Hematopoietic multipotent progenitor cell treated with erythropoietin and hydrocortisone succinate and interleukin-3 and kit ligand, for 8 days (in vitro differentiated cells): ENCODE measurements around the gene FNDC3B.
"Not testable (repeated sequence)": the region's sequence is repeated elsewhere in the genome, so short reads cannot be mapped to it uniquely, and the experiment has no call there.

Experiments used
- DNase-seq: peaks from one replicate; pipeline ENCODE4 v3.0.0-alpha.2; 2015

Gene FNDC3B

DNA sequence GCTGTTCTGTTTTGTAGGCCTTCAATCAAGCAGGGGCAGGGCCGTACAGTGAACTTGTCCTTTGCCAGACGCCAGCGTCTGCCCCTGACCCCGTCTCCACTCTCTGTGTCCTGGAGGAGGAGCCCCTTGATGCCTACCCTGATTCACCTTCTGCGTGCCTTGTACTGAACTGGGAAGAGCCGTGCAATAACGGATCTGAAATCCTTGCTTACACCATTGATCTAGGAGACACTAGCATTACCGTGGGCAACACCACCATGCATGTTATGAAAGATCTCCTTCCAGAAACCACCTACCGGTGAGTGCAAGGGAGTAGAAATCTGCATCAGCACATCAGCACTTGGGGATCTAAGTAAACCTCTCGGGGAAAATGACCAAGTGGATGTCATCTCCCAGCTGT lies 313.4 kb downstream of the FNDC3B start:
- no peak for DNase-seq

DNA sequence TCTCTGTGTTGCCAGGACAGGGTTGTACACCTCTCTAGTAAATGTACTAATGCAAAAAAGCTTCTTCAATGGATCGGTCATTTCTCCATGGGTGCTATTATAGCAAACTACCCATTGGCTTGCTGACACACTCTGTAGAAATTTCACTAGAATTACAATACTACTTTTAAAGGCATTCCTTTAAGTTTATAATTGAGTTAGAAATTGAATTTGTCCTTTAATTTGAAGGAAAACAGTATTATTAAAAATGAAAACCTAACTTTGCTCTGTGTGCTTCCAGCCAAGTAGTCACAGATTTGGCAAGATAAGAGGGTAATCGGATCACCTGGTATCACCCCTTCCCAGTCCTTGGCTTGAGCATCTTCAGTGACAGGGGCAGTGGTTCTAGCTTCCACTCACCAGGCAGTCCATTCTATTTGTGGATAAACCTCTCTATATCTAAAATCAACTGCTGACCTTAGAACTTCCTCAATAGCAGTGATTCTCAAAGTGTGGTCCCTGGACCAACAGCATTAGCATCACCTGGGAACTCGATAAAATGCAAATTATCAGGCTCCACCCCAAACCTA lies 315.6 kb downstream of the FNDC3B start:
- no peak for DNase-seq

DNA sequence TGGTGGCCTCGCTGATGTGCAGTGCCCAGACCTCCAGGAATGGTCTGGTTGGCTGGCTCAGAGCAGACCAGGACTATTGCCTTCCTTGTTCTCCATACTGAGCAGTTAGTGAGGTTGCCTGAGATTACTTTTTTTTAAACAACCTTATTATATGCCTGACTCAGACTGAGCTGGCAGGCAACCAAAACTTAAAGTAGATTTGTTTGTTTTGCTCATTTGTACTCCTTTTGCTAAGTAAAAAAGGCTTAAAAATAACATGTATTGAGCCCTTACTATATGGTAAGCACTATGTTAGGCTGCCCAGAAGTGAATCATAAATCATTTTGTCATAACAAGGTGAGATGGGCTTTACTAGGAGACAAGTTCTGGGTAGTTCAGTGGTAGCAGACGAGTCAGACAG lies 316.5 kb downstream of the FNDC3B start:
- DNase-seq = no peak

DNA sequence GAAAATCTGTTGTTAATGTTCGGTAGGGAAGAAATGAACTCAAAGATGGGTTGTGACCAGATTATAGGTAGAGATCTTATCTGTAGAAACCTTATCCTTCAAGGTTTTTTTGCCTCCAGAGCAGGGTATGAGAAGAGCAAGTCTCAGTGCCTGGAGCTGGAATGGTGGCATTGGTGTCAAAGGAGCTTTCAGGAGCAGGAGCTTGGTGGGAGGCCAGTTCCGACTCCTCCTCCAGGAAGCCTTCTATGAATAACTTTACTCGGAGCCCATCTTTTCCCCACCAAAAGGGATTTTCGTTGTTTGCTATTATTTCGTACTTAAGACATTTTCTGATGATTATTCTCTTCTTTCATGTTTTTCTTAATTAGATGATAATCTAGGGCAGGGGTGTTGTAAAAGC lies 317.0 kb downstream of the FNDC3B start:
- no peak for DNase-seq

DNA sequence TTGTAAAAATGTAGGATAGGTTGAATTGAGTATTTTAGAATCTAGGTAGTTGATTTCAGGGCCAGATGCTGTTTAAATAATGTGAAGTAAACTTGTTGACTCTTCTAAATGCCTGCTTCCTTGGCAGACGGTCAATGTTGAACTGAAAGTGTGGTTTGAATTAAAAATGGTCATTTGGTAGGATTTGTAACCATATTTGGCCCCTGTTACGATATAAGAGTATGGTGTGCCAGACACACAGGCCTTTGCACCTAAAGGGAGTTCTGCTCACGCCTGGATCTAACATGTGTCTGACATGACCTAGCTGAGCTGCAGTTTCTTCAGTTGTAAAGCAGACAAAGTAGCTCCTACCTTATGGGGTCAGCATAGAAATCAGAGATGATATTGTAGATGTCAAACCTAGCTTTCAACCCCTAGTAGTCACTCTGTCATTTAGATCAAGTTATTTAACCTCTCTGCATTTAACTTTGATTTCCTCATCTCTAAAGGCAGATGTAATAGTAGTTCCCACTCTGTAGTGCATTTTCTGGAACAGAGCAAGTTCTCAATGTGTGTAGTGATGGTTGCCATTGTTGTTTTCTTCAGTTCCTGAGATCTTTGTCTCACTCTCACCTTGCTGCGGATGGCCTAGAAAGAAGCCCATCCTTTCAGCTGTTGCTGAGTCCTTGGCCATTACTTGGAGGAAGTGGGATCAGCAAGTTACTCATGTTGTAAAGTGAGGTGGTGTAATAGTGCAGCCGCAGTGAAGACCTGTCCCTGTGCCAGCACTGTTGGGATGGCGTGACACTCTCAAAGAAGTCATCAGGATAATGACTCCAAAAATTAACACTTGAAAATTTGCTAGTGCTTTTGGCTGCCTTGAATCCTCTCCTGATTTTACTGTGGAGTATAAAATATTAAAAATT lies 318.7 kb downstream of the FNDC3B start:
- no peak for DNase-seq

DNA sequence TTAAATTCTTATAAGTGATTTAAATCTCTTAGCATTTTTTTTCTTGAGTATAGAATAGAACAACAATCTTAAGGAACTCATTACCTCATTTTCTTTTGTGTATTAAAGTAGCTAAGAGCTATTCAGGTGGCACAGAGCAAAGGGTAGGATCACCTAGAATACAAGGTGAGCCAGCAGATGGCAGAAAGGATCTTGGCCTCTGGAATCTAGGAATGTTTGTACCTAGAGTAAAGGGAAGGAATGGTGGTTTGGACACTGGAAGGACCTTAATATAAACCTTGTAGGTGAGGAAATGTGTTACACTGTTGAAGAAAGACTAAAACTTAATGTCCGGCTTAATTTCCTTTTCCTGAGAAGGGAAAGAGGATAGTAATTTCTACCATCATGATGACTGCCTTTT lies 319.9 kb downstream of the FNDC3B start:
- no peak for DNase-seq

DNA sequence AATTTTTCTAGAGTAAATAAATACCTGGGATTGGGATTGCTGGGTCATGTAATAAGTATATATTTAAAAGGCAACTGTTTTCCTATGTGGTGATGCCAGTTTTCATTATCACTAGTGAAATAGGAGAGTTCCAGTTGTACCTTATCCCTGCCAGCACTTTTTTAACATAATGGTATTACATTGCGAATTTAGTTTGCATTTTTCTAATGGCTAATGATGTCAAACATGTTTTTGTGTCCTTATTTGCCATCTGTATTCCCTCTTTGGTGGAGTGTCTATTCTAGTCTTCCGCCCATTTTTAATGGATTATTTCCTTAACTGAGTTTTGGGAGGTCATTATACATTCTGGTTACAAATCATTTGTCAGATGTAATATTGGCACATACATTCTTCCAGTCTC lies 320.6 kb downstream of the FNDC3B start:
- DNase-seq = no peak

DNA sequence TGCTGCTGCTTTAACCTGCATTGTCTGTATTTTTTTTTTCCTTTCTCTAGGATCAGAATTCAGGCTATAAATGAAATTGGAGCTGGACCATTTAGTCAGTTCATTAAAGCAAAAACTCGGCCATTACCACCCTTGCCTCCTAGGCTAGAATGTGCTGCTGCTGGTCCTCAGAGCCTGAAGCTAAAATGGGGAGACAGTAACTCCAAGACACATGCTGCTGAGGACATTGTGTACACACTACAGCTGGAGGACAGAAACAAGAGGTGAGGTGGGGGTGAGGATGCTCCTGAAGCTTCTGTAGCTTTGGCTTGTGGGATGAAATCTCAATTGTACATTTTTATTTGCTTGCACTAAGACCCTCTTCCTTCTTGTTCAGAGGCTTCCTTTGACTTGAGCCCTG lies 323.2 kb downstream of the FNDC3B start:
- no peak for DNase-seq

DNA sequence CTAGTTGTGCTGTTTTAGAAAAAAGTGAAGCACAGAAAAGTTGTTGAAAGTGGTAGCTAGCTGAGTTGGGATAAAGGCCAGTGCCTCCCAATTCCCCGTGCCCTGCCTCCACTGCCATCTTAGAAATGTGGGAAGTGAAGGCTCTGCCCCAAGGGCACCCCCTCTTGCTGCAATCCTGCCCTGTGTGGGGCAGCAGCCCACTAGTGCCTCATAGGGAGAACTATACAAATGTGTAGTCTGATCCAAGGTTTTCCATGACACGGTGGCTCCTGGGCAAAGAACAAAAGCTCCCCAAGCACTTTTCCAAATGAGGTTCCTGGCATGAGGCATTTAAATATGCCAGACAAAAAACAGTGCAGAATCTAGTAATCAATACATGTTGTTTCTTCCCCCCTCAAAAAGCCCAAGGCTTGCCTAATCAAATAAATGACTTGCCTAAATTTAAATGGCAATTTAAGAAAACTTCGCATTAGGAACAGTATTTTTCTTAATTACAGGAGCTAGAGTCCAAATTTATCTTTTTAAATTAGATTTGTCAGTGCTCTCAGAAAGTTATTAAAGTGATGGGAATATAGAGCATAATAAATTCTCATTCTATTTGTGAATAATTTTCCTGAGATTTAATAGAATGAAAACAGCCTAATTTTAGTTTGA lies 325.1 kb downstream of the FNDC3B start:
- no peak for DNase-seq

DNA sequence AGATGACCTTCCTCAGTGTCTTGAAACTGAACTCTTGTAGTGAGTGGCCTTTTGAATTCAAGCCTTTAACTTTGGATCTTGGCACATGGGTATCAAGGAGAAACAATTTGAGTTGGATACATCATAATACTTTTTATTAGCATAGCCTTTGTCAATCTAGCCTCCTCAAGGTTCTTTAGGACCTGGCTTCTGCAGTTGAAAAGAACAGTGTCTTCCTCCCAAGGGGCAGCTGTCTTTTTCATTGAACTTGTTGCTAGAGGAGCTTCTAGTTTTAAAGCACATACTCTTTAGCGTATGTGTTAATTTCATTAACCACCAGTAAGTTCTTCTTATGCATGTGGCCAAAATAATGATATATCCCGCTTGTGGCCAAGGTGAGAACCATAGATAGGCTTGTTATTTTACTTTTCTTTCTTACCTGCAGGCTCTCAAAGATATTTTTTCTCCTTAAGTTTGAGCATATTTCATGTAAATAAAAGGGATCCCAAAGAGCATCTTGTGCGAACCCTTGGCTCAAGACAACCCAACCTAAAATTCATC lies 325.7 kb downstream of the FNDC3B start:
- no peak for DNase-seq

DNA sequence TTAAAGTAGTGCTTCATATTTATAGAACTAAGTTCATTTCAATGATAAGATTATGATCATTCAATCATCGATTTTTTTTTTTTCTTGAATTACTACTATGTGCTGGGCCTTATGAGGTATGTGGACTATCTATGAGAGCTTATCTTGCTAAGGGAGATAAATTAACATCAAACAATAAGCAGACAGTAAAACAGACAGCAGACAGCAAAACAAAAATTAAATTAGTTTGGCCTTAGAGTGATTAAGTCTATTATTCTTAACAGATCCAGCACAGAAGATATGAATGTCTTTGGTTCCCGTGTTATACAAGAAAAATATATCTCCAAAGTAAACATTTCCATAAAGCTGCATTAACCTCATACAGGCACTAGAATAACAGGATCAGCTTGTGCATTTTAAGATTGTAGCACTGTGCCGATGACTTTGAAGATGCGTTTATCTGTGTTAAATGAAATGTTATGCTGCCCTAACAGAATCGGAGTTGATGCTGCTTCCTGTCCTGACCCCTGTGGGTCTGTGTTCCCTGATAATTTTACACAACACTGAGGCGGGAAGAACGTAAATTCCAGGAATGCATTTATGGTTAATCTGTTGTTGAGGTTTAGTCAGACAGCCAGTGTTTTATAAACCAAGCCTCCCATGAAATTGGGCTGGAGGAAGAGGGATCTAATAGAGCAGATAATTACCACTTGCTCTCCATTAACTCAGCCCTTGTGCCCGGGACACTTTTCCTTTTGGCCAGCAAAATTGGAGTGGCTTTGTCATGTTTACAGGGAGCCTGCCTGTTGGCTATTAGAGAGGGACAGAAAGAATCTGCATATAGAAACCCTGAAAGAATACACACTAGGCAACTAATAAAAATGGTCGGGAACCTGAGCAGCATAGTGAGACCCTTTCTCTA lies 328.1 kb downstream of the FNDC3B start:
- peak; percentile 10 for DNase-seq

DNA sequence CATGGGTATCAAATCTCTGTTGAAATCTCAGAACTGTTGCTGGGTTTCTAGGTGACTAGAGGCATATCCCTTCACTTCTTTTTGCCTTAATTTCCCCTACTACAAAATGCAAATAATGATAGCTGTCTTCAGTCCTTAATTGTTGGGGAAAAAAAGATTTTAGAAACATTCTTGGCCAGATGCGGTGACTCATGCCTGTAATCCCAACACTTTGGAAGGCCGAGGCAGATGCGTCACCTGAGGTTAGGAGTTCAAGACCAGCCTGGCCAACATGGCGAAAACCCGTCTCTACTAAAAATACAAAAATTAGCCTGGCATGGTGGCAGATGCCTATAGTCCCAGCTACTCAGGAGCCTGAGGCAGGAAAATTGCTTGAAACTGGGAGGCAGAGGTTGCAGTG lies 329.2 kb downstream of the FNDC3B start:
- not testable (repeated sequence) for DNase-seq

DNA sequence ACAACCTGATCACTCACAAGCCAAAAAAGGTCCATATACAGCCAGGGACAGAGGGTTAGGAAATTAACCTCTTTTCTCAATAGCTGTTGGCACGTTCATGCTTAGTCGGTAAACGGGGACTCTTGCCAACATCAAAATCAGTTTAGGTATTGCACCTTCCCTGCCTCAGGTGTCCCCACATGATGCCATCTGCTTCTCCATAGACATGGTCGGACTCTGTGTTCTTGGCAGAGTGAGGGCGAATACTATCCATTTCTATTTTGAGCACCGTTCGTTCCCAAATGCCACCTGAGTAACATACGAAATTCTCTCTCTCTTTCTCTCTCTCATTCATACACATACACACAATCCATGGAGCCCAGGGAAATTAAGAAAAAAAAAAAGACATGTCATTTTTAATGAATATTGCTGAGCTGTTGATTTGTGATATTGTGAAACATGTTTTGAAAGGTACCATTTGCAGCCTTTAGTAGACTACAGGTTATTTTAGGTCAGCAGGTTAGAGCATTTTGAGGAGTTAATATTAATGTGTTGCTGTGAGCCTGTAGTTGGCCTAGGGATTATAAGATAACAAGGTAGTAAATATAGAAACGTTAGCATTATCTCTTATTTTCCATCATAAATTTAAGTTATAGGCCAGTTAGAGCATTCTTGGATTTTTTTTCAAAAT lies 330.3 kb downstream of the FNDC3B start:
- no peak for DNase-seq

DNA sequence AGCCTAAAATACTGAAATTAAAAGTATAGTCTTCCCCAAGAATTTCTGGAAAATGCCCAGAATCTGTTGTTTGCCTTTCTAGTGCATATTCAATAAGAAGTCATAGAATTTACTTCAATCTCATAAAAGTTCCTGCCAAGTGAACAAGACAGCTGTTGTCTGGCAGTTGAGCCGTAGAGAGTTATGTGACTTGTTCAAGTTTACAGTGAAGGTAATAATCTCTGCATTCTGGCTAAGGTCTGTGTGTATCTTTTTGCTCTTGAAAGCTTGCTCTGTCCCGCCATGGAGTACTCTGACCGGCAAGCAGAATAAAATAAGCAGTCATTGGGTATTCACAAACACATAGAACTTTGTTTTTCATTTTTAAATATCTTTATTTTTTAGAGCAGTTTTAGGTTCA lies 331.0 kb downstream of the FNDC3B start:
- DNase-seq = no peak

DNA sequence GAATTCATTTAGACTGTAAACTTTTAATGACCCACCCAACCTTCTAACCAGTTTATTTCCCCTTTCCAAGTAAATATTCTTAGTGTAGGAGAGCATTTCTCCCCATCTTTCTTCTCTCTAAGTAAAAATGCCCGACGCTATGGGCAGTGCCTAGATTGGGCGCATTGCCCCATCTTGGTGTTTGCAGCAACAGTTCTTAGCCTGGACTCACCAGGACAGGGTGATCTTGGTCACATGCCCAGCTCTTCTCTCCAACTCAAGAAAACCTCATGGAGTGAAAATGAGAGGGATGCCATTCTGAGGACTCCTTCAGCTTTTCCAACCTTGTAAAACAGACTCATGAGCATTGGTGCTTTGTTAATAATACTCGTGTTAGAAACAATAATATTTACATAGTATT lies 332.2 kb downstream of the FNDC3B start:
- DNase-seq = no peak

DNA sequence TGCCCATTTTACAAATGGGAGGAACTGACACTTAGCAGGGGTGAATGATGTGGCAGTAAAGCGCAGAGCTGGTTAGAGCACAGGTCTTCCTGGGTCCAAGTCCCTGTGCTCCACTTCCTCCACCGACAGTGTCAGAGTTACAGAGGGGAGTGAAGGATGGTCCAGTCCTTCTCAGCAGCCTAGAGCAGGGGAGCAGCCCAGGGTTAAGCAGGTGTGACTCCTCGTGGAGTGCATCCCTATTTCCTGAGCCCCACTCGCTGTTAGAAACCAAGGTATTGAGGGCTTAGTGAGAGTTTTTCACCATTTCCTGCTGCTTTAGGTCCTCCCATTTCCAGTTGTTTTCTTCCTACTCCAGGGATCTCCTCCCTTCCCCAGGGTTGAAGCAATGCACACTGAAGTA lies 333.5 kb downstream of the FNDC3B start:
- DNase-seq = no peak

DNA sequence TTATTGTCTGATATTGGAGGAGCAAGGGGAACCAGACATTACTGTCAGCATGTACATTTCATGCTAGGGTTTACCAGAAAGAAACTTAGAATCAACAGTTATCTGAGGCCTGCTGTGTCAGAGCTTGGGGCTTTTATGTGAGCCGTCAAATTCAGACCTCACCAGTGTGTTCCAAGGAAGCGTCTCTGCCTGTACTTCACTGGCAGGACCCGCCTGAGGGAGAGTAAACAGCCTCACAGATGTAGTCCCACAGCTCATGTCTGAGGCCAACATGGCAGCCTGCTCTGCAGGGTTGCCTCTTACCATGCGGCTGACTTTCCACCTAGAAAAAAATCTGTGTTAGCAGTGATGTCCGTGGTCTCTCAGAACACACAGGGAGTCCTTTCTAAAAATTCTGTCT lies 334.5 kb downstream of the FNDC3B start:
- DNase-seq = no peak

DNA sequence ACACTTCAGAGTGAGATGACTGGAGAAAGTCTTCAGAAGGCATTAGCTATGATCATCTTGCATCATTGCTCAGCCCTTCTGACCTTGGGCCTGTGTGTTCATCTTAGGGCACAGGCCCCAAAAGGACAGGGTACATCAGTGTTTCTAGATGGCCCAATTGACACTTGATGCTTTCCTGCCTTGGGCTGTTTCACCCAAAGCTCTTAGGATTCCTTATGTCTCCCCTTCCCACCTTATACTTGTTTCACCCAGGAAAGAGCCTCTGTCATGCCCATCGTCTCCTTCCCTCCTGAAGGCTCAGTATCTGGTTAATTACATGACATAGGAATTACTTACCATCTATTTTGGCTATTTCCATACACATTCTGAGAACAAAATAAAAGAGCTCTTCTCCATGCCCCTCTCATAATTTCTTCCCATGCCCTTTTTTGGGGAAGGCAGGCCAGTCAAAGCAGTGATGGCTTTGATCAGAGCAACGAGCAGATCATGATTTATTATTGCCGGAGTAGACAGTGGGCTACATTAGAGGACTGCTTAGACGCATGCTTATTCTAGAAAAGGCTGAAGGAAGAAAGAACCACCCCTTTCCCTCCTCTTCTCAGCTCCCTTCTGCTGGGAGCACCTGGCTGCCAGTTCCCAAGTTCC lies 335.9 kb downstream of the FNDC3B start:
- no peak for DNase-seq

DNA sequence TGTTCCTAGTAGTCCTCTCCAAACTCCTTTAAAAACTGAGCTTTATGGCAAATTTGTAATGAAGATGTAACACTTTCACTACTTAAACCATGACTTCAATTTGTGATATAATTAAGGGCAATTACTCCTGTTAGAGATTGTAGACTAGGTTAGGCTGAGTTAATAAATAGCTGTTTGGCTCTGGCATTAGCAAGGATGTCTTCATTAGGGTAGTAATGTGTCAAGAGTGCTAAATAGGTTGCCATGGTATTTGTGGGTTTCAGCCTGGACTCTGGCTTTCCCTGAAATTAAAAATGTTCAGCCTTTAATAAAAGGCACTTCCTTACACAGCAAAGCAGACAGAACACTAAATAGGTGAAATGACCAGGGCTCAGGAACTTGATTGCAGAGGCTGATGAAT lies 337.0 kb downstream of the FNDC3B start:
- no peak for DNase-seq

DNA sequence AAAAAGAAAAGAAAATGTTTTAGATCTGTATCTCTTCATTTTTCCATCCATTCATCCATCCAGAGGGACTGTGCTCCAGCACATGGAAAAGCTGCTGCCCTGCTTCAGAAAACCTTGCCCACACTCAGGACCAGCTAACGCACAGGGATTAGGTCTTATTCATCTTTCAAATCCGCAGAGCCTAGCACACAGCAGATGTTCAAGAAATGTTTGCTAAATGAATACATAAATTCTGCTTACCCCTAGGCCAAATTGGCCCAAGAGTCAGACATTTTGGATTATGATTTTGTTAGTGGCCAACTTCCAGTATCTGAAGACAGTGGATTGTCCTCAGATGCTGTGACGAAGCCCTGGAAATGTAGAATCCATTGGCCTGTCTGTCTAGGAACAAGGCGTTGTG lies 337.5 kb downstream of the FNDC3B start:
- no peak for DNase-seq

DNA sequence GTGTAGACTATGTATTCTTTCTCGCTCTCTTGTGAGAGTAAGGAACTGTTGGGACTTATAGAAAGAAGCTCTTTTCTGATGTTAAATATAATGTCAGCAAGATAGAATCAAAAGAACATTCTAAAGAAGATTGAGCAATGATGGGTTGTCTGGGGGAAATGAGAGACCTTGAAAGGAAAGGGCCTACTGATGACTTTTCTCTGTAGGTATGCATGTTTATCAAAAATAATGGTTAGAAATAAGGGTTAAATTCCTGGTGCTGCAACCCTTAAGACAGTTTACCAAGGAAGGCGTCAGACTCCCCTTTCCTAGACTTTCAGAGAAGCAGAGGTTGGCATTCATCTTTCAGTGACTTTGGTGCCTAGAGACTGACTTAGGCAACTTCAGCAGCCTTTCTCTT lies 339.1 kb downstream of the FNDC3B start:
- no peak for DNase-seq

DNA sequence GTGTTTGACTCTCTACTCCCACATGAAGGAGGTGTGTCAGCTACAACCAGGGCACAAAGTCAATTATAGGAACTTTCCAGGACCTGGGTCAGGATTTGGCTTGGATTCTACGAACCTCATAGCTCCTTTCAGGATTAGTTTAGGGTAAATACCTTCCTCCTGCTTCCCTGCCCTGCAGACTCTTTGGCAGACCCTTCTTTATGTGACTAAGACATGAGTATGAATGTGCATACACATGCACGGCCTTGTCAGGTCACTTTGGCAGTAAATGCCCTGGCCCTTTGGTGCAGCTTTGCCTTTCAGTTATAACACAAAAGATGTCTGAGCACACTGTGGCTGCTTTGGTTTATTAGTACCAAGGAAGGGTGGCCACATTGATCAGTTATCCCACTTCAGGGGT lies 340.0 kb downstream of the FNDC3B start:
- DNase-seq = no peak
